ENCODE data around the gene TYW1B.
"Not testable (repeated sequence)": the region's sequence is repeated elsewhere in the genome, so short reads cannot be mapped to it uniquely, and the experiment has no call there.

The TYW1B gene

DNA sequence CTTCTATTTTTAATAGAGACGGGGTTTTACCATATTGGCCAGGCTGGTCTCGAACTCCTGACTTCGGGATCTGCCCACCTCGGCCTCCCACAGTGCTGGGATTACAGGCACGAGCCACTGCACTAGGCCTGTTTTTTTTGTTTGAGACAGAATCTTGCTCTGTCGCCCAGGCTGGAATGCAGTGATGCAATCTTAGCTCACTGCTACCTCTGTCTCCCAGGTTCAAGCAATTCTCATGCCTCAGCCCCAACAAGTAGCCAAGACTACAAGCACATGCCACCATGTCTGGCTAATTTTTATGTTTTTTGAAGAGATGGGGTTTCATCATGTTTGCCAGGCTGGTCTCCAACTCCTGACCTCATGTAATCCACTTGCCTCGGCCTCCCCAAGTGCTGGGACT, 73.7 kb downstream of the TYW1B start:
- DNase-seq (ENCODE audit: low read depth in 2 of 2) = no peak

DNA sequence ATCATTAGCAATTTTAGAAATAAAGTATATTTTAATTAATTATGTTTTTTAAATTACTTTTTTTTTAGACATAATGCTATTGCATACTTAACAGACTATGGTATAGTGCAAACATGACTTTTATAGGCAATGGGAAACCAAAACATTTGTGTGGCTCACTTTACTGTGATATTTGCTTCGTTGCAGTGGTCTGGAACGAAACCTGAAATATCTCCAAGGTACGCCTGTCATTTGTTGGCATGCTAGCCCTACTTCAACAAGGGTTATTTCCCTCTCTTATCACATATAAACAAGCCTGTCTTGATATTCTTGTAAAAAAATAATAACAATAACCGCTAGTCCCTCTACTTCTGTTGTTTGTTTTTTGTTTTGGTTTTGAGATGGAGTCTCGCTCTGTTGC, 74.2 kb downstream of the TYW1B start:
- DNase-seq (ENCODE audit: low read depth in 2 of 2) = no peak

DNA sequence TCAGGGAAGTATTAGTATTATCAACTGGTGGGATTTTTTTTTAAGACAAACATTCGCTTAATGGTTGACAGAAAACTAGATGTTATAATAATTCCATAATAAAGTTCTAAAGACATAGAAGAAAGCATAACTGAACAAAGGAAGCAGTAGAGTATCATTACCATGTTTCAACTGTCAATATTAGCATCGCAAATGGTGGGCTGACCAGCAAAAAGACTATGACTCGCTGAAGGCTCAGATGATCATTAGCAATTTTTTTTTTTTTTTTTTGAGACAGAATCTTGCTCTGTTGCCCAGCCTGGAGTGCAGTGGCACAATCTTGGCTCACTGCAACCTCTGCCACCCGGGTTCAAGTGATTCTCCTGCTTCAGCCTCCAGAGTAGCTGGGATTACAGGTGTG, 74.8 kb downstream of the TYW1B start:
- DNase-seq (ENCODE audit: low read depth in 2 of 2) = not testable (repeated sequence)

DNA sequence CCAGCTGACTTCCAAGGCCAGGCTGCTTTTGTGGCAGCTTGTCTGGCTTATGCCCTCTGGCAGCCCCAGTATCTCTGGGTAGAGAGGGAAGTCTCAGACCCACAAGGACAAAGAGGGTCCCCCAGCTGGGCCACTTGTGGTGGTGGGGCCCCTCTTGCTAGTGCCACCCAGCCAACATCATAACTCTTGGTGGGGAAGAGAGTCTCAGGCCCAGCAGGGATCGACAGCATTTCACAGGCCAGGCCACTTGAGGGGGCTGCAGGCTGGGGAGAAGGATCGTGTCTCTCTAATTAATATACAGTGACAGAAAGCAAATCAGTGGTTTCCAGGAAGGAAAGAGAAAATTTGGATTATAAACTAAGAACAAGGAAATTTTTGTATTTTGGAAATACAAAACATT, 76.0 kb downstream of the TYW1B start:
- no peak for DNase-seq (ENCODE audit: low read depth in 2 of 2)

DNA sequence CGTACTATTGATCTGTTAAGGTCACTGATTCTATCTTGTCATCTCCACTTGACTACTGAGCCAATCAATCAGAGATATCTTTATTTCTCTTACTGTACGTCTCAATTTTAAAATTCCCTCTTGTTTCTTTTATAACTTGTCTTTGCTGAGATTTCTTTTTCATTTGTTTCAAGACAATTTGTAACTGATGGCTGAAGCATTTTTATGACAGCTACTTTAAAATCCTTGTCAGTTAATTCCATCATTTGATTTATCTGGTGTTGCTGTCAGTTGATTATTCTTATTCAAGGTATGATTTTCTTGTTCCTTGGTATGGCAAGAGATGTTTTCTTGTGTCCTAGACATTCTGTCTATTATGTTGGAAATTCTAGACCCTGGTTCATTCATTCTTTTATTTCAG, 76.6 kb downstream of the TYW1B start:
- DNase-seq (ENCODE audit: low read depth in 2 of 2) = no peak

DNA sequence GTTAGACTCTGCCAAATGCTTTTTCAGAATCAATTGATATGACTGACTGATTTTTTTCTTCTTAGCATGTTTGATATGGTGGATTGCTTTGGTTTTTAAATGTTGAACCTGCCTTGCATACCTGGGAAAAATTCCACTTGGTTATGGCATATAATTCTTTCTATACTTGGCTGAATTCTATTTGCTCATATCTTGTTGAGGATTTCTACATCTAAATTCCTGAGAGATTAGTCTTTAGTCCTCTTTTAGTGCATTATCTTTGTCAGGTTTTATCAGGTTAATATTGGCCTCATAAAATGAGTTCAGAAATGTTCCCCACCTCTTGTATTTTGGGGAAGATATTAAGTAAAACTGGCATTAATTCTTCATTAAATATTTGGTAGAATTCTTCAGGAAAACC, 79.4 kb downstream of the TYW1B start:
- not testable (repeated sequence) for DNase-seq (ENCODE audit: low read depth in 2 of 2)

DNA sequence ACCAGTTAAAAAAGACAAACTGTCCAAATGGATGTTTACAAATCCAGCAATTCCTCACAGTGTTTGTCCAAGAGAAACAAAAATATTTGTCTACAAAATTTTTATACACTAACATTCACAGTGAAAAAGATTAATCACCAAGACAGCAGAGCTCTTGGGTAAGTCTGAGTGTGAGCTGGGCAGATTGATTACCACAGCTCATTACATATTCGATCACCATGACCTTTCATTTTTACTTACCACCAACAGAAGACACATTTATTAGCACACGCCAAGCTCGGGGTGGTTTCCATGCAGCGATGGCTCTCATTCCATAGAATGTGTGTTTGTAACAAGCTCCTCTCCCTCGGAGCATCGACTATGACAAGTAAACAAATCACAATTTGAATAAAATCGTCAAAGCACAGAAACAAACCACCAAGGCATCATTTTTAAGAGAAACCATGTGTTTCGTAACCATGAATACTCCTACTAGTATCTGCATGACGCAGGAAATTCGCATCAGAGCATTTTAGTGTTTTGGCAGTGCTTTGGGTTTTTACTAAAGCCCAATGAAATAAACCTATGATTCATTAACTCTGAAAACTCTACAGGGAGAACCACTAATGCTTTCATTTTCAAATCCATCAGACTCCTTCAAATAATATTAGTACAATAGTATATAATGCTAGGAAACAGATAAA, 83.6 kb downstream of the TYW1B start:
- DNase-seq (ENCODE audit: low read depth in 2 of 2) = not testable (repeated sequence)

DNA sequence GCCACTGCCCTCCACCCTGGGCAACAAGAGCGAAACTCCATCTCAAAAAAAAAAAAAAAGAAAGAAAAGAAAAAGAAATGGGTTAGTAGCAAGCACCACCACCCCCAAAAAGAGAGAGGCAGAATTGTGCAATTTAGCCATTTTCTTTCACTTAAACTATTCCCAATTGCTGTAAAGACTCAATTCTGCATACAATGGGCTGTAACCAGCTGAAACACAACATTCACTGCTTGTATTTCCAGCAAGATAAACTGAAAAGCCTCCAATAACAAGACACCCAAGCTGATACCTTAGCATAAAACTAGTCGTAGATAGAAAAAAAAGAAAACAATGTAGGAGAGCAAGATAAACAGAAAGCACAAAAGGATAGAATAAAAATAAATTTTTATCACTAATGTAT, 84.2 kb downstream of the TYW1B start:
- not testable (repeated sequence) for DNase-seq (ENCODE audit: low read depth in 2 of 2)

DNA sequence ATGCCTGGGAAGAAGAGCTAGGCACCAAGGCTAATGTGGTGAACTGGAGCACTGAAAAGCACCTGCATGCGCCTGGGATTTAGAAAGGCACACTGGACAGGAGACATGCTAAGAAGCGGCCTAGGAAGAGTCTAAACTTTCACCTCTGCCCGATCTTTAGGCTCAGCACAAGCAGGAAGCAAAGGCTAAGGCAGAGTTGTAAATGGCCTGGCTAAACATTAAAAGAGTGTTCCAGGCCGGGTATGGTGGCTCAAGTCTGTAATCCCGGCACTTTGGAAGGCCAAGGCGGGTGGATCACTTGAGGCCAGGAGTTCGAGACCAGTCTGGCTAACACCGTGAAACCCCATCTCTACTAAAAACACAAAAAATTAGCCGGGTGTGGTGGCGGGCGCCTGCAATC, 88.3 kb downstream of the TYW1B start:
- not testable (repeated sequence) for DNase-seq (ENCODE audit: low read depth in 2 of 2)

DNA sequence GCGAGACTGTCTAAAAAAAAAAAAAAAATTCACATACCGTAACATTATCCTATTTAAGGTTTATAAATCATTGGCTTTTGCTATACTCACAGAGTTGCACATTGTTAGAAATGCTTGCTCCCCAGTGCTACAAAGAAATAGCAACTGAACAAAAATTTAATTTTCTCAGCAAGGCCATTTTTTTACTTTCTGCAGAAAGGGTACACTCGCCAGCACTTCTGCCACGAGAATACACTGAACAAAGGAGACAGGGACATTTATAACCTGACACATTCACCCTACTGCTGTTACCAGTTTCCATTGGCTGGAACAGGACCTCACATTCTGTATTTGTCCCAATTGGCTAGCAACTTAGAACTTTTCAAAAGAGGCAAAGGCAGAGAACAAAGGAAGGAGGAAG, 92.1 kb downstream of the TYW1B start:
- not testable (repeated sequence) for DNase-seq (ENCODE audit: low read depth in 2 of 2)

DNA sequence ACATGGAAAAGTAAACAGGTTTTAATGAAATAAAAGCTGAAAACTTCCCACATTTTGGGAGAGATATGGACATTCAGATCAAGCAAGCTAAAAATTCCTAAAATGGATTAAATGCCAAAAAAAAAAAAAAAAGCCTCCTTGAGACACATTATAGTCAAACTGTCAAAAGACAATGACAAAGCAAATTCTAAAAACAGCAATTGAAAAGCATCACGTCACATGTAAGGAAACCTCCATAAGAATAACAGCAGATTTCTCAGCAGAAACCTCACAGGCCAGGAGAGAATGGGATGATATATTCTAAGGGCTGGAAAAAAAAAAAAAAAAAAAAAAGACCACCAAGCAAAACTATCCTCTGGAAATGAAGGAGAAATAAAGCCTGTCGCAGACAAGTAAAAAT, 97.2 kb downstream of the TYW1B start:
- not testable (repeated sequence) for DNase-seq (ENCODE audit: low read depth in 2 of 2)

DNA sequence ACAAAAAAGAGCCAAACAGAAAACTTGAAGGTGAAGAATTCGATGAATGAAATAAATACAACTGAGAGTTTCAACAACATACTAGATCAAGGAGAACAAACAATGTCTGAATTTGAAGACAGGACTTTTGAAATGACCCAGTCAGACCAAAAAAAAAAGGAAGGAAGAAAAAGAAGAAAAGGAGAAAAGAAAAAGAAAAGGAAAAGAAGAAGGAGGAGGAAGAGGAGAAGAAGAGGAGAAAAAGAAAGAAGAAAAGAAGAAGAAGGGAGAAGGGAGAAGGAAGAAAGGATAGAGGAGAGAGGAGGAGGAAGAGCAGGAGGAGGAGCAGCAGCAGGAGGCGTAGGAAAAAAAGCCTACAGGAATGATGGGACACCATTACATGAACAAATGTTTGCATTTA, 97.6 kb downstream of the TYW1B start:
- DNase-seq (ENCODE audit: low read depth in 2 of 2) = not testable (repeated sequence)

DNA sequence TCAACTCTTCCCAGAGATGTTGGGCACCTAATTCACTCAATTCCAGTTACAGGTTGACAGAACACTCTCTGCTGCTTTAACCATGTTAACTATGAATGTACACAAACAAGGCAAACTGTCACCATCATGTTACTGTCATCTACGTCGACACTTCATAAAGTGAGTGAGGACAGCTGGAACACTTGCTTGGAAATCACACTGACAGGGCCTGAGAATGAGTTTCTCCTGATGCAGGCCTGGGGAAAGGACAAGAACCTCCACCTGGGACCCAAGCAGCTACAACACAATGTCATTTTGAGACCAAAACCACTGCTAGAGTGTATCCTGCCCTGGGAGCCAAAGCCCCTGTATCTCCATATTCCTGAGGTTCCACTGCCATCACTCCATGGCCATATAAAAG, 98.9 kb downstream of the TYW1B start:
- DNase-seq (ENCODE audit: low read depth in 2 of 2) = not testable (repeated sequence)

DNA sequence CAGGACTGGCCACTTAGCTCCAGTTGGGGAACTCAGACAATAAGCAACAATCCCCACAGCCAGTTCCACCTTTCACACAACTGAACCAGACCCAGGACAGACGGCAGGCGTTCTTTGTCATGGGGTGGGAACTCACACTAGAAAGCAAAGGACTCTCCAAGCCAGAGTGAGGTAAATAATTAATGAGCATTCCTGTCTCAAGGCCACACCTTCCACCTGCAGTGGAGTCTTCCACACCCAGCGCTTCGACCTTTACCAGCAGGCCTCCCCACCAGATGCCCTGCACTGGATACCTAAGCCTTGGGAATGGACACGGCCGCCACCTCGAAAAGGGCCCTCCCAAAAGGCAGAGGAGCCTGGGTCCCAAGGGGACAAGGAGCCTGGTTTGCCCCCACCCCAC, 105.3 kb downstream of the TYW1B start:
- not testable (repeated sequence) for DNase-seq (ENCODE audit: low read depth in 2 of 2)

DNA sequence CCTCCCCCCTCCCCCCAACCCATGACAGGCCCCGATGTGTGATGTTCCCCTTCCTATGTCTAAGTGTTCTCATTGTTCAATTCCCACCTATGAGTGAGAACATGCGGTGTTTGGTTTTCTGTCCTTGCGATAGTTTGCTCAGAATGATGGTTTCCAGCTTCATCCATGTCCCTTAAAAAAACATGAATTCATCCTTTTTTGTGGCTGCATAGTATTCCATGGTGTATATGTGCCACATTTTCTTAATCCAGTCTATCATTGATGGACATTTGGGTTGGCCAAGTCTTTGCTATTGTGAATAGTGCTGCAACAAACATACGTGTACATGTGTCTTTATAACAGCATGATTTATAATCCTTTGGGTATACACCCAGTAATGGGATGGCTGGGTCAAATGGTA, 107.1 kb downstream of the TYW1B start:
- not testable (repeated sequence) for DNase-seq (ENCODE audit: low read depth in 2 of 2)

DNA sequence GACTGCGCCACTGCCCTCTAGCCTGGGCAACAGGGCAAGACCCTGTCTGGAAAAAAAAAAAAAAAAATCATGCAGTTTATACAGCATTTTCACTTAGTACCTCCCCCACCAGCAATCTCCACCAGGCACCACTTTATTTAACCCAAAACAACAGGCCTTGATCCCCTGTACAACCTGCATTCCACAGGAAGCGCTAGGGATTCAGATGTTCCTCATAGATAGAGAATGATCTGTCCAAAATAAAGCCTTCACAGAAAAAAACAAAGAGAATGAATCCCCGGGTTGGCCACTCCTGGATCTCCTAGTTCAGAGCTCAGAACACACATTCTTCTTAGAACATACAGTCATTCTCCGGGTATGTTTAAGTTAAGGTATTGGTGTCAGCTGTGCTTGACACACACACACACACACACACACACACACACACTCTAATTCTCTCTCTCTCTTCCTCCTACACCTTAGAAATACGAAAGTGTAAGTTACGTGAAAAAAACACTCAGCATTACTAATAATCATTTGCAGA, 110.7 kb downstream of the TYW1B start:
- DNase-seq (ENCODE audit: low read depth in 2 of 2) = not testable (repeated sequence)

DNA sequence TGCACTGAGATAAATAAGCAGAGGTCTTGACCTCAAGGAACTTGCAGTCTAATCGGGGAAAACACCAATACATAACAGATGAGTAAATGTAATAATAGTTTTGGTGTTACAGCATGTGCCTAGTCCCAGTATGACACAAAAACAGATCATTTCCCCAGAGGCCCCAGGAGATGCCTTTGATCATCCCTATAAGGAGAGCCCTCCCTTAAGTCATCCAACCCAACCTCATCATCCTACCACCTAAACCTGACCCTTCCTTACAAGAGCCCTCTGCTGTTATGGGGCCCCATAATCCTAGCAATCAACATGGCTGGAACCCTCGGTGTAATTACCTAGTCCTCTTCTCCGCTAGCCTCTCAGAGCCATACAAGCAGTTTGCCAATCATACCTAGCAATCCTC, 116.1 kb downstream of the TYW1B start:
- DNase-seq (ENCODE audit: low read depth in 2 of 2) = not testable (repeated sequence)

DNA sequence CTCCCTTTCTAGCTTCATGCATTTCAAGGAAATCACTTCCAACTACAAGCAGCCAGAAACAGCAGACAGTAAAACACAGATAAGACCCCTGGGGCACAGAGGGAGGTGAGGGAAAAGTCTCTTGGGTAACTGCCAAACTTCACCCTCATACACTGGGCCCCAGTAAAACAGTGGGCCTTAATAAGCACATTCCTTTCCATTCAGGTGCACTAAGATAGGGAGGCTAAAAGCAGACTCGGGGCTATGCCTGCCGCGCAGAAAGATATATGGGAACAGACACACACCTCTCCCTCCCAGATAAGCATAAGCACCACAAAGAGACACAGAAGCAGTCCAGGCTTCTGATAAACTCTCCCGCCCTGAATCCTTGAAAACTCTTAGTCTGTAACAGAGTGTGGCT, 117.0 kb downstream of the TYW1B start:
- no peak for DNase-seq (ENCODE audit: low read depth in 2 of 2)

DNA sequence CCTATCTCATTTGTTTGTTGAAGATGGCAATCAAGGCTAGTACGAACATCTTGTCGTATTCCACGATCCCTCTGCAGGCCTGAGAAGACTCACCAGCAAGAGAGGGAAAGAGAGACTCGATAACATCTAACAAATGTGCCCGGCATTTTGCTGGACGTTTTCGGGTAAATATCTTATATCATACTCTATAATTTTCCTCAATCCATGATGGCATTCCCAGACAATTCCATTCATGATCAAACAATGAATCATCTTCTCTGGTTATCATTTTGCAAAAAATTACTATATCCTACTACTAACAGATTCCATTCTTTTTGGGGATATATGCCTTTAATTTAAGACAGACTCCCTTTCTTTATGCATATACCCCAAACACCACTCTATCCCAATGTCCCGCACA, 118.1 kb downstream of the TYW1B start:
- DNase-seq (ENCODE audit: low read depth in 2 of 2) = no peak

DNA sequence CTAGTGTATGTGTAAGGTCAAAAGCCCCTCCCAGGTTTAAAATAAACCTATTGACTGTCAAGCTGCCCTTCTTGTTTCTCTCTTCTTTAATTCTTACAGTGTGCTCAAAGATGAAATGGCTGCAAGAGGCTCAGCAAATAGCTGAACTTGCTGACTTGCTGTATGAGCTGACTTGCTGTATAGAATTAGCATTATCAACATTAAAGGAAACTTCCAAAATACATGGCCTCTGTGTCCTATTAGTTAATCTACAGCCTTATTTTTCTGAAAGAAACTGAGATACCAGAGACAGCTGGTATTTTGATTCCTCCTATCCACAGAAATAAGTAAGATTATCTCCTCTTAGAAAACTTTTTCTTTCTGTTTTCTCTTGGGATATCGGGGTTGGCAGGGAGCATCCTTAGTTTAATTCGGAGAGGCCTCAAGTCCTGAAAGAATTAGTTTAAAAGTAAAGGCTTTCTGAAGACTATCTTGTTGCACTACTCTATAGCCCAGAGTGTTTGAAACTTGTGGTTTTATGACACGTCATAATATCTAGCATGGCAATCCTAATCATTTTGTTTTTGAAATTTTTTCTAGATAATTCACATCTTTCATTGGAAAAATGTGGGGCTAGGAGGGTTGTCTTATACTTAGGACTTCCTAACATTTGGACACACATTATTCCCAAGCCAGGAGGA, 119.5 kb downstream of the TYW1B start:
- not testable (repeated sequence) for DNase-seq (ENCODE audit: low read depth in 2 of 2)

DNA sequence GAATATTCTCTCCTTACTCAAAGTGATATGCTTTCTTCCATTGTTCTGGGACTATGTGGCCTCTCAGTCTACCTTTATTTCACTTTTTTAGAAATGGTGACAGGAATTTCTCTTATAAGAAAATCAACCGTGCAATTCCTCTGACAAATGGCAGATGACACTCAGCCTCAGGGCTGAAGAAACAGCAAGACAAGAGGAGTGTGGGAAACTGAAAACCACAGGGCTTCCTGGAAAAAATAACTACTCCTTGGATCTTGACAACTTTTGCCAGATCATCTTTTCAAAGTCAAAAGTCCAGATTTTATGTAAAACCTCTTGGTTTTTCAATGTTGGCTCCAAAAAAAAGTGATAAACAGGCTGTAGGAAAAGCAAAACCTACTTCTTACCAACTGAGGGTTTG, 121.5 kb downstream of the TYW1B start:
- DNase-seq (ENCODE audit: low read depth in 2 of 2) = no peak

DNA sequence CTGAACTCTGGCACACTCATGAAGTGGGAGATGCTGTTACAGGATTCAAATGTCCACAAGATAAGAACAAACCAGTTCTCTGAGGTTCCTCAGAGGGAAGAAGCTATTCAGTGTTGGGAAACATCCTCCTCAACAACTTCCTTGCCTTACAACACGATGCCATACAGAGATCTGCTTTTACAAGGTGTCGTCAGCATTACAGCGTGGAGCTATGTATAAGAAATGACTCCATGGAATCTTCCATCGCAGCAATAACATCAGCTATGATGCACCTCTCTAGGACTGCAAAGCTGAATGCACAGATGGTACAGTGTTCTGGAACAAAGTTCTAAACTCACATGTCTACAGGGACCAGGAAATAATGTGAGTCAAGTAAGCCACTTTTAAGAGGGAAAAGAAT, 122.3 kb downstream of the TYW1B start:
- not testable (repeated sequence) for DNase-seq (ENCODE audit: low read depth in 2 of 2)

DNA sequence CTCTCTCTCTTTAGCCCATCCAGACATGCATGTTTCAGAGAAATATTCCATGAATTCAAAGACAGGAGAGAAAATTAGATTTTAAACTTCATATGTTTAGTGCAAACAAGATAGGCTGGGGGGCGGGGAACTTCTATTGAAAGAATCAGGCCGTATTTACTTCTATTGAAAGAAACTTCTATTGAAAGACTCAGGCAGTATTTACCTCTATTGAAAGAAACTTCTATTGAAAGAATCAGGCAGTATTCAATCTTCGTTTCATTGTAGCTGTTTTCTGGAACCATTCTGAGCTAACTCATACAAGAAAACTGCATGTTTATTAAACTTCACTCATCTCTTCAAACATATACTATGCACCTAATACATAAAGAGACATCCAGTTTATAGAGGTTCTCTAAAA, 123.1 kb downstream of the TYW1B start:
- DNase-seq (ENCODE audit: low read depth in 2 of 2) = no peak

All from stimulated activated CD8-positive, alpha-beta memory T cell treated with anti-CD3 and anti-CD28 coated beads, Interleukin-7, amount 100 ng/mL, for 4 hours (primary cell).